ENCODE measurements around the gene CPNE4.

- TF ChIP-seq CTCF (IDR thresholded peaks at IDR 0.05) (no peak), POLR2A (IDR thresholded peaks at IDR 0.05) (no peak)
Observed at GRCh38 chr3:131821191-131821762, 213.5 kb downstream of the CPNE4 start.

Data from body of pancreas (tissue), 4 donors.